GM12892 (cell line): ENCODE results near the gene MAG.
"Not testable (repeated sequence)": the region's sequence is repeated elsewhere in the genome, so short reads cannot be mapped to it uniquely, and the experiment has no call there.

Source experiments
- DNase-seq: peaks from one replicate; pipeline ENCODE4 v3.0.0; 2011; ENCODE audit not compliant: insufficient read length
- FAIRE-seq: peaks from 2 replicates; lab custom pipeline; 2011; peaks lifted over from hg19 to GRCh38; lab: Jason Lieb, UNC
- POLR2A ChIP-seq: IDR thresholded peaks from 2 replicates; pipeline ENCODE4 v1.6.1; 2011; ENCODE audit warnings: low read depth, low read length, control low read depth
- POLR2AphosphoS5 ChIP-seq: IDR thresholded peaks from 2 replicates; pipeline ENCODE4 v1.6.1; 2011; ENCODE audit warnings: low read depth, low read length, control low read depth
- TAF1 ChIP-seq: IDR thresholded peaks from 2 replicates; pipeline ENCODE4 v1.6.1; 2011; ENCODE audit warnings: low read depth, mild to moderate bottlenecking, control low read depth, low read length, borderline replicate concordance

The MAG gene

GRCh38 chr19:35354898-35355297 lies 62.9 kb downstream of the MAG start:
- TF ChIP-seq POLR2AphosphoS5 = no peak
- no peak for TF ChIP-seq TAF1
- no peak for TF ChIP-seq POLR2A
- DNase-seq (no peak), FAIRE-seq (no peak)

GRCh38 chr19:35355791-35356460 lies 64.0 kb downstream of the MAG start:
- FAIRE-seq = no peak
- TF ChIP-seq TAF1 = no peak
- TF ChIP-seq POLR2A = no peak
- TF ChIP-seq POLR2AphosphoS5 = no peak

GRCh38 chr19:35357867-35358573 lies 66.1 kb downstream of the MAG start, which contains the start of gene FFAR3:
Gene FFAR3, plus strand, starts transcription at chr19:35358460. Its CDS starts 431 bp downstream, at chr19:35358891.
- FAIRE-seq = no peak
- no peak for DNase-seq
- TF ChIP-seq POLR2AphosphoS5 (no peak), POLR2A (no peak)

More at GRCh38 chr19:35355791-35356460, 64.0 kb downstream of the MAG start:
- no peak for DNase-seq

- FAIRE-seq = peak; percentile 14
- not testable (repeated sequence) for DNase-seq
These were observed 66.9 kb downstream of the MAG start for GRCh38 chr19:35358834-35359233.

- DNase-seq = not testable (repeated sequence)
- FAIRE-seq = peak; percentile 36
These were observed 67.4 kb downstream of the MAG start for GRCh38 chr19:35359395-35359794.

- DNase-seq, FAIRE-seq: not testable (repeated sequence)
These were observed 68.1 kb downstream of the MAG start for GRCh38 chr19:35360081-35360480.

- TF ChIP-seq TAF1 = no peak
- TF ChIP-seq POLR2A = no peak
- no peak for TF ChIP-seq POLR2AphosphoS5
- DNase-seq (no peak), FAIRE-seq (no peak)
These were observed 69.0 kb downstream of the MAG start for GRCh38 chr19:35360880-35361420.

GRCh38 chr19:35362261-35363000 lies 70.5 kb downstream of the MAG start:
- FAIRE-seq = no peak
- no peak for DNase-seq
- TF ChIP-seq POLR2A (no peak), TAF1 (no peak), POLR2AphosphoS5 (no peak)

- DNase-seq = no peak
- FAIRE-seq = peak; percentile 9
- TF ChIP-seq TAF1 (no peak), POLR2AphosphoS5 (no peak), POLR2A (no peak)
These were observed 71.1 kb downstream of the MAG start for GRCh38 chr19:35363001-35363590.
